PC-3 (cell line): ENCODE measurements around the gene TUBG2. TPM values are rescaled to one million over a fixed set of nuclear protein-coding genes. Genes with fewer than 3 reads are reported as not detected.

Source experiments
- ATAC-seq: fragments of 200-7000 bp; cut with Tn5 transposase; 2 replicates; pipeline ENCODE4 v1.9.1; 2020; ENCODE audit warnings: mild to moderate bottlenecking, moderate library complexity
- BruUV-seq: library from RNA; stranded (reverse); fragments of 400-500 nt; replicated peaks from 2 replicates; lab custom pipeline; 2021; lab: Mats Ljungman, UMichigan
- CTCF ChIA-PET: fragments of 300-600 bp; sonication (Branson Sonifier 250); formaldehyde crosslinking; loops from one replicate; lab custom pipeline; 2022; ENCODE audit warnings: antibody characterized with exemption; lab: Charles Lee
- POLR2A ChIA-PET: fragments of 300-600 bp; sonication (Branson Sonifier 250); formaldehyde crosslinking; loops from one replicate; lab custom pipeline; 2022; ENCODE audit warnings: antibody characterized with exemption; ENCODE audit not compliant: unreplicated experiment; lab: Charles Lee
- DNase-seq: peaks from one replicate; pipeline ENCODE4 v3.0.0-alpha.2; 2015
- H2AFZ ChIP-seq: fragments of 300-600 bp; sonication (generic); 2 replicates; pipeline ENCODE4 v1.6.0; 2016; ENCODE audit warnings: antibody characterized with exemption, low read length
- H3F3A ChIP-seq: fragments of 300-600 bp; sonication (generic); one replicate; pipeline ENCODE4 v1.6.0; 2017; ENCODE audit warnings: antibody characterized with exemption, low read length, control low read depth, mild to moderate bottlenecking; ENCODE audit not compliant: unreplicated experiment
- H3K27ac ChIP-seq: fragments of 300-600 bp; sonication (generic); 2 replicates; pipeline ENCODE4 v1.5.1; 2016; ENCODE audit warnings: mild to moderate bottlenecking, low read length
- H3K27me3 ChIP-seq: fragments of 300-600 bp; sonication (generic); 2 replicates; pipeline ENCODE4 v1.6.1; 2016; ENCODE audit warnings: low read length, mixed read lengths
- H3K36me3 ChIP-seq: fragments of 300-600 bp; sonication (generic); 2 replicates; pipeline ENCODE4 v1.6.1; 2016; ENCODE audit warnings: low read depth, mixed run types, low read length, mixed read lengths
- H3K4me1 ChIP-seq: fragments of 300-600 bp; sonication (generic); 2 replicates; pipeline ENCODE4 v1.5.1; 2016; ENCODE audit warnings: low read length; ENCODE audit not compliant: insufficient read depth
- H3K4me2 ChIP-seq: fragments of 300-600 bp; sonication (generic); 2 replicates; pipeline ENCODE4 v1.6.0; 2016; ENCODE audit warnings: low read length
- H3K4me3 ChIP-seq: fragments of 300-600 bp; sonication (generic); 2 replicates; pipeline ENCODE4 v1.5.1; 2016; ENCODE audit warnings: mild to moderate bottlenecking, low read length, mixed read lengths
- H3K79me2 ChIP-seq: fragments of 300-600 bp; sonication (generic); 2 replicates; pipeline ENCODE4 v1.6.1; 2017; ENCODE audit warnings: low read length, mixed read lengths
- H3K9ac ChIP-seq: fragments of 300-600 bp; sonication (generic); 2 replicates; pipeline ENCODE4 v1.6.0; 2016; ENCODE audit warnings: mild to moderate bottlenecking, low read length
- H3K9me2 ChIP-seq: fragments of 300-600 bp; sonication (generic); replicated peaks from 2 replicates; pipeline ENCODE4 v1.6.1; 2016; ENCODE audit warnings: mixed run types, low read length, mixed read lengths
- H3K9me3 ChIP-seq: fragments of 300-600 bp; sonication (generic); 2 replicates; pipeline ENCODE4 v1.6.1; 2016; ENCODE audit warnings: low read length, mixed read lengths
- H4K20me1 ChIP-seq: fragments of 300-600 bp; sonication (generic); 2 replicates; pipeline ENCODE4 v1.6.1; 2016; ENCODE audit warnings: low read length, mixed read lengths
- EZH2 ChIP-seq: fragments of 300-600 bp; sonication (generic); IDR thresholded peaks from one replicate; pipeline ENCODE4 v1.6.1; 2017; ENCODE audit warnings: antibody characterized with exemption, mild to moderate bottlenecking, low read length; ENCODE audit not compliant: unreplicated experiment
- EZH2phosphoT487 ChIP-seq: fragments of 300-600 bp; sonication (generic); IDR thresholded peaks from 2 replicates; pipeline ENCODE4 v1.6.1; 2018; ENCODE audit warnings: mild to moderate bottlenecking, antibody characterized with exemption, low read length, borderline replicate concordance
- intact Hi-C: fragments of 100-400 bp; cut with micrococcal nuclease; formaldehyde crosslinking; loops from 2 replicates; pipeline ENCODE4 v1.9.0; 2023
- total RNA-seq: library from RNA; depleted of rRNA; stranded (reverse); fragments of >200 nt; gene quantifications from 2 replicates; pipeline ENCODE4 v1.2.3, GENCODE V29; 2014
- TF ChIP-seq, protein P1 (sequence below): fragments of 300-600 bp; sonication (generic); conservative IDR thresholded peaks from 2 replicates; pipeline ENCODE4 v1.5.1; 2017; ENCODE audit warnings: antibody characterized with exemption, low read depth, mild to moderate bottlenecking, low read length

Gene TUBG2
- total RNA-seq, 1 experiment from 2014 or later, result 7.1 TPM

DNA sequence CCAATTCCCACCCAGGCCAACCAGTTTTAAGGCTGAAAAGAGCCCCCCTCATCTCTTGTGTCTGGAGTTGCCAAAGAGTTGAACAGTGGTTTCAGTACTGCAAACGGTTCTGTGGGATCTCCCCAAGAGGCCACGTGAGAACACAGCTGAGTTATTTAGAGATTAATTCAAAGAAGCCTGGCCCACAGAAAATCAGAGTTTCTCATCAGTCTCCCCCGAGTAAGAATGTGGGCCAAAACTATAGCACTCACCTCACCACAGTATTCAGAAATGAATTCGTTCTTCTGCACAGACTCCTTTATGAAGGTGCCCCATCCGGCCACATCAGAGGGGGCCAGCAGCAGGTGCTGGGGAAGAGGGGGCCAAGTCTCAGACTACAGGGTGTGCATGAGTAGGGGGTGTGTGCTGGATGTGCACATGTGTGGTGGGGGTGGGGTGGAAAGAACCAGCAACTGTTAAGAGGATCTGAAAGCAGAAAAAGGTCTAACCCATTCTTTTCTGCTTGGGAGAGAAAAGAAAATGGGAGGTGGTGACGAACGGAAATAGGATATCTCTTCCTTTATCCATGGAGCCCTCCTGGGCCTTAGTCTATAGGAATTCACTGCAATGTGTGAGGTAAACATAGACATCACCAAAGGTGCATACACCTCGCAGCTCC lies 45.9 kb downstream of the TUBG2 start:
- ChIA-PET CTCF (no interaction called here), POLR2A (no interaction called here)
- TF ChIP-seq, protein P1, sequence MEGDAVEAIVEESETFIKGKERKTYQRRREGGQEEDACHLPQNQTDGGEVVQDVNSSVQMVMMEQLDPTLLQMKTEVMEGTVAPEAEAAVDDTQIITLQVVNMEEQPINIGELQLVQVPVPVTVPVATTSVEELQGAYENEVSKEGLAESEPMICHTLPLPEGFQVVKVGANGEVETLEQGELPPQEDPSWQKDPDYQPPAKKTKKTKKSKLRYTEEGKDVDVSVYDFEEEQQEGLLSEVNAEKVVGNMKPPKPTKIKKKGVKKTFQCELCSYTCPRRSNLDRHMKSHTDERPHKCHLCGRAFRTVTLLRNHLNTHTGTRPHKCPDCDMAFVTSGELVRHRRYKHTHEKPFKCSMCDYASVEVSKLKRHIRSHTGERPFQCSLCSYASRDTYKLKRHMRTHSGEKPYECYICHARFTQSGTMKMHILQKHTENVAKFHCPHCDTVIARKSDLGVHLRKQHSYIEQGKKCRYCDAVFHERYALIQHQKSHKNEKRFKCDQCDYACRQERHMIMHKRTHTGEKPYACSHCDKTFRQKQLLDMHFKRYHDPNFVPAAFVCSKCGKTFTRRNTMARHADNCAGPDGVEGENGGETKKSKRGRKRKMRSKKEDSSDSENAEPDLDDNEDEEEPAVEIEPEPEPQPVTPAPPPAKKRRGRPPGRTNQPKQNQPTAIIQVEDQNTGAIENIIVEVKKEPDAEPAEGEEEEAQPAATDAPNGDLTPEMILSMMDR, result no peak
- H3K9me2 ChIP-seq, result no peaks in the 10 kb centered on the region
- H3F3A ChIP-seq, result no peaks in the 10 kb centered on the region
- no peak overlapping the region for H3K4me3 ChIP-seq
- no TSS peak for BruUV-seq
- no peak overlapping the region for H2AFZ ChIP-seq
- no peaks in the 10 kb centered on the region for H4K20me1 ChIP-seq
- no peaks in the 10 kb centered on the region for H3K27me3 ChIP-seq
- intact Hi-C loops, result no loop called here
- no peak overlapping the region for H3K9ac ChIP-seq
- no peak overlapping the region for H3K27ac ChIP-seq
- no peaks in the 10 kb centered on the region for H3K4me1 ChIP-seq
- ATAC-seq (no peak), DNase-seq (no peak)
- H3K79me2 ChIP-seq, result no peaks in the 10 kb centered on the region
- no peaks in the 10 kb centered on the region; the same call in 1 of the 2 replicates for H3K36me3 ChIP-seq
- H3K9me3 ChIP-seq, result no peaks in the 10 kb centered on the region
- no peak overlapping the region for H3K4me2 ChIP-seq

DNA sequence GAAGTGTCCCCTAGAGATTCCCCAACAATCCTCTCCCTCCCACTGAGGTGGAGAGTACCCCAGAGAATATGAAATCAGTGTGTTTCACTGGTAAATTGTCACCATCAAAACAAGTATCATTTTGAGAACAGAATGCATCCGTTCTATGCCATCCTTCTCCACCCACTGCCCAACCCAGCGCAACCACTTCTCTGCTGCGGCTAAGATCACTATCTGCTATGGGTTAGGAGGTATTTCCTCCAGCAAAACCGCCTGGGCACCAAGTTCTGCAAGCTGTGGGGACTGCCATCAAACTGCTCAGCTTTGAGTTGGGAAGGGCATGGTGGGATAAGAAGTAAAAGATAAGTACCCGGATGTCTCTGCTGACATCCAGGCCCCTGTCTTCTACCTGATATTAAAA lies 47.6 kb downstream of the TUBG2 start:
- Histone ChIP-seq H3K27me3 (no peaks in the 10 kb centered on the region), H3K36me3 (no peaks in the 10 kb centered on the region; the same call in 1 of the 2 replicates), H3K4me3 (no peak overlapping the region), H3F3A (no peaks in the 10 kb centered on the region), H3K27ac (no peak overlapping the region), H4K20me1 (no peaks in the 10 kb centered on the region), H3K9me2 (no peaks in the 10 kb centered on the region), H2AFZ (no peak overlapping the region), H3K79me2 (no peaks in the 10 kb centered on the region), H3K9me3 (no peaks in the 10 kb centered on the region), H3K4me2 (no peak overlapping the region), H3K9ac (no peak overlapping the region), H3K4me1 (no peaks in the 10 kb centered on the region)
- no peak for ATAC-seq
- CTCF ChIA-PET, result no interaction called here
- no peak for DNase-seq
- TF ChIP-seq EZH2phosphoT487 (no peak), EZH2 (no peak)
- TF ChIP-seq, protein P1, result no peak
- POLR2A ChIA-PET, result interaction anchor here (0.6 kb wide), 1 partner anchor 27 kb away, joined by 15 read pairs; no protein-coding TSS in a partner anchor
- intact Hi-C loops, result no loop called here
- BruUV-seq, result no TSS peak

DNA sequence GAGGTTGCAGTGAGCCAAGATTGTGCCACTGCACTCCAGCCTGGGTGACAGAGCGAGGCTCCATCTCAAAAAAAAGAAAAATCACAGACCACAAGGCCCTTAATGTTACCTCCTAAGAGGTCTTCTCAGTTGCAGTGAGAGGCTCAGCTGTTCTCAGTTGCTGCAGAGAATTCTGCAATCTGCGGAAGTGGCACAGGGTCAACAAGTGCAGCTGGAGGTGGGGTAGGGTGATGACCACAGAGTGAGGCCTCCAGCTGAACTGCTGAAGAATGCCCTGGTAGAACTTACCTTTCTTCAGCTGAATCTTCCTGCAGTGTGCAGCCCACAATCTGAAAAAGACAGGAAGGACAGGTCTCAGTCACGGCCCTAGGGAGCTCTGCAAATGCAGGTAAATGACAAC lies 49.5 kb downstream of the TUBG2 start:
- H3K9me3 ChIP-seq, result no peaks in the 10 kb centered on the region
- no peaks in the 10 kb centered on the region for H3K4me1 ChIP-seq
- H3K9ac ChIP-seq, result no peak overlapping the region
- H4K20me1 ChIP-seq, result no peaks in the 10 kb centered on the region
- no peak overlapping the region for H3K4me2 ChIP-seq
- no peaks in the 10 kb centered on the region for H3K79me2 ChIP-seq
- H3K27ac ChIP-seq, result no peak overlapping the region
- POLR2A ChIA-PET, result no interaction called here
- DNase-seq (no peak), ATAC-seq (no peak)
- no peaks in the 10 kb centered on the region; the same call in 1 of the 2 replicates for H3K36me3 ChIP-seq
- no peak overlapping the region for H2AFZ ChIP-seq
- no peak overlapping the region for H3K4me3 ChIP-seq
- TF ChIP-seq EZH2phosphoT487, result no peak
- no peak for TF ChIP-seq EZH2
- H3K27me3 ChIP-seq, result no peaks in the 10 kb centered on the region
- H3K9me2 ChIP-seq, result no peaks in the 10 kb centered on the region
- H3F3A ChIP-seq, result no peaks in the 10 kb centered on the region
- BruUV-seq, result no TSS peak
- CTCF ChIA-PET, result no interaction called here
- intact Hi-C loops, result no loop called here
